ENCODE data around the gene SLC25A41.
A peak's percentile ranks its signal among the peaks of the same experiment; 100 is the strongest.

Gene SLC25A41

GRCh38 chr19:6433663-6434062 lies at the start of gene SLC25A41:
SLC25A41 (minus strand) TSS chr19:6433763; CDS start chr19:6433693, 70 bp downstream.
- DNase-seq (ENCODE audit: low read depth) = no peak

- no peak for DNase-seq (ENCODE audit: low read depth)
Measured at GRCh38 chr19:6483235-6483634, 49.7 kb upstream of the SLC25A41 start.

GRCh38 chr19:6482343-6482686 lies 48.8 kb upstream of the SLC25A41 start:
- DNase-seq (ENCODE audit: low read depth) = no peak

GRCh38 chr19:6481541-6482342 lies 48.2 kb upstream of the SLC25A41 start, which contains the start of gene DENND1C:
DENND1C (minus strand) TSS chr19:6481787; CDS start chr19:6481695, 92 bp downstream.
- peak; percentile 49 for DNase-seq (ENCODE audit: low read depth)

- no peak for DNase-seq (ENCODE audit: low read depth)
Measured at GRCh38 chr19:6480848-6481415, 47.4 kb upstream of the SLC25A41 start.

- no peak for DNase-seq (ENCODE audit: low read depth)
Measured at GRCh38 chr19:6479836-6480398, 46.4 kb upstream of the SLC25A41 start.

GRCh38 chr19:6478815-6479214 lies 45.3 kb upstream of the SLC25A41 start:
- no peak for DNase-seq (ENCODE audit: low read depth)

- DNase-seq (ENCODE audit: low read depth) = no peak
Measured at GRCh38 chr19:6476896-6477431, 43.4 kb upstream of the SLC25A41 start.

- DNase-seq (ENCODE audit: low read depth) = no peak
Measured at GRCh38 chr19:6476155-6476895, 42.8 kb upstream of the SLC25A41 start.

GRCh38 chr19:6475321-6476108 lies 42.0 kb upstream of the SLC25A41 start:
- DNase-seq (ENCODE audit: low read depth) = no peak

GRCh38 chr19:6473647-6474046 lies 40.1 kb upstream of the SLC25A41 start:
- no peak for DNase-seq (ENCODE audit: low read depth)

- no peak for DNase-seq (ENCODE audit: low read depth)
Measured at GRCh38 chr19:6472713-6473112, 39.1 kb upstream of the SLC25A41 start.

- DNase-seq (ENCODE audit: low read depth) = no peak
Measured at GRCh38 chr19:6471076-6471475, 37.5 kb upstream of the SLC25A41 start.

- no peak for DNase-seq (ENCODE audit: low read depth)
Measured at GRCh38 chr19:6470173-6470572, 36.6 kb upstream of the SLC25A41 start.

GRCh38 chr19:6467384-6467783 lies 33.8 kb upstream of the SLC25A41 start:
- no peak for DNase-seq (ENCODE audit: low read depth)

GRCh38 chr19:6466526-6467248 lies 33.1 kb upstream of the SLC25A41 start:
- no peak for DNase-seq (ENCODE audit: low read depth)

GRCh38 chr19:6465663-6466062 lies 32.1 kb upstream of the SLC25A41 start:
- no peak for DNase-seq (ENCODE audit: low read depth)

GRCh38 chr19:6465006-6465405 lies 31.4 kb upstream of the SLC25A41 start:
- no peak for DNase-seq (ENCODE audit: low read depth)

- no peak for DNase-seq (ENCODE audit: low read depth)
Measured at GRCh38 chr19:6464070-6464873, 30.7 kb upstream of the SLC25A41 start, which contains the start of gene CRB3. CRB3 (plus strand) TSS chr19:6464271; CDS start chr19:6464702, 431 bp downstream.

All from stimulated activated CD8-positive, alpha-beta memory T cell treated with anti-CD3 and anti-CD28 coated beads, Interleukin-12 subunit alpha, Interleukin-12 subunit beta, amount 100 ng/mL, for 4 hours (primary cell).